SK-N-SH treated with all-trans-retinoic acid at 6 μM for 48 hours (cell line): Measurements from ENCODE around the gene RBMX.

ENCODE experiments used
- ATAC-seq: fragments of 200-7000 bp; cut with Tn5 transposase; 3 replicates; pipeline ENCODE4 v1.9.1; 2020; ENCODE audit warnings: mild to moderate bottlenecking, moderate library complexity
- ARNTL ChIP-seq: fragments of 450-650 bp; formaldehyde crosslinking; IDR thresholded peaks from 2 replicates; pipeline ENCODE4 v1.5.0; 2020; ENCODE audit warnings: low read depth, mild to moderate bottlenecking, moderate library complexity, borderline replicate concordance
- CREB5 ChIP-seq: fragments of 250-450 bp; sonication (Bioruptor Pico); IDR thresholded peaks from 2 replicates; pipeline ENCODE4 v1.5.1; 2020; ENCODE audit warnings: low read depth, mild to moderate bottlenecking, moderate library complexity
- CSDC2 ChIP-seq: fragments of 250-450 bp; sonication (Bioruptor Pico); IDR thresholded peaks from 2 replicates; pipeline ENCODE4 v1.5.0; 2020; ENCODE audit warnings: mild to moderate bottlenecking, moderate library complexity
- CSRNP3 ChIP-seq: fragments of 250-450 bp; sonication (Bioruptor Pico); IDR thresholded peaks from 2 replicates; pipeline ENCODE4 v1.5.1; 2021; ENCODE audit warnings: mild to moderate bottlenecking, moderate library complexity
- GLIS3 ChIP-seq: fragments of 250-450 bp; sonication (Bioruptor Pico); IDR thresholded peaks from 2 replicates; pipeline ENCODE4 v1.5.0; 2020; ENCODE audit warnings: mild to moderate bottlenecking, moderate library complexity
- ISL1 ChIP-seq: fragments of 250-450 bp; sonication (Bioruptor Pico); IDR thresholded peaks from 2 replicates; pipeline ENCODE4 v2.1.2; 2022; ENCODE audit warnings: mild to moderate bottlenecking, moderate library complexity
- OSR1 ChIP-seq: fragments of 250-450 bp; sonication (Bioruptor Pico); IDR thresholded peaks from 2 replicates; pipeline ENCODE4 v1.8.0; 2022; ENCODE audit warnings: moderate library complexity, mild to moderate bottlenecking, inconsistent platforms
- PATZ1 ChIP-seq: fragments of 250-450 bp; sonication (Bioruptor Pico); IDR thresholded peaks from 2 replicates; pipeline ENCODE4 v1.8.0; 2020; ENCODE audit warnings: mild to moderate bottlenecking, moderate library complexity, borderline replicate concordance
- POU6F1 ChIP-seq: fragments of 250-450 bp; sonication (Bioruptor Pico); IDR thresholded peaks from 2 replicates; pipeline ENCODE4 v1.8.0; 2021; ENCODE audit warnings: low read depth, mild to moderate bottlenecking, moderate library complexity, borderline replicate concordance
- PPARA ChIP-seq: fragments of 250-450 bp; sonication (Bioruptor Pico); IDR thresholded peaks from 2 replicates; pipeline ENCODE4 v1.5.0; 2020; ENCODE audit warnings: mild to moderate bottlenecking, borderline replicate concordance
- RARB ChIP-seq: fragments of 250-450 bp; sonication (Bioruptor Pico); IDR thresholded peaks from 2 replicates; pipeline ENCODE4 v1.8.0; 2021; ENCODE audit warnings: mild to moderate bottlenecking, moderate library complexity
- SNAI2 ChIP-seq: fragments of 250-450 bp; sonication (Bioruptor Pico); IDR thresholded peaks from 2 replicates; pipeline ENCODE4 v1.5.0; 2020; ENCODE audit warnings: mild to moderate bottlenecking, moderate library complexity
- TCF4 ChIP-seq: fragments of 250-450 bp; sonication (Bioruptor Pico); IDR thresholded peaks from 2 replicates; pipeline ENCODE4 v1.8.0; 2021; ENCODE audit warnings: mild to moderate bottlenecking, moderate library complexity, borderline replicate concordance
- TOX ChIP-seq: fragments of 250-450 bp; sonication (Bioruptor Pico); IDR thresholded peaks from 2 replicates; pipeline ENCODE4 v1.8.0; 2021; ENCODE audit warnings: mild to moderate bottlenecking, moderate library complexity, borderline replicate concordance
- TSHZ2 ChIP-seq: fragments of 250-450 bp; sonication (Bioruptor Pico); IDR thresholded peaks from 2 replicates; pipeline ENCODE4 v1.5.0; 2020; ENCODE audit warnings: mild to moderate bottlenecking, moderate library complexity
- ZC3H10 ChIP-seq: fragments of 250-450 bp; sonication (Bioruptor Pico); IDR thresholded peaks from 2 replicates; pipeline ENCODE4 v1.5.1; 2021; ENCODE audit warnings: mild to moderate bottlenecking, moderate library complexity
- ZFP3 ChIP-seq: fragments of 250-450 bp; sonication (Bioruptor Pico); IDR thresholded peaks from 2 replicates; pipeline ENCODE4 v1.5.0; 2020; ENCODE audit warnings: mild to moderate bottlenecking, moderate library complexity
- ZFP30 ChIP-seq: fragments of 450-650 bp; formaldehyde crosslinking; IDR thresholded peaks from 2 replicates; pipeline ENCODE4 v1.5.0; 2022; ENCODE audit warnings: mild to moderate bottlenecking, moderate library complexity
- ZNF565 ChIP-seq: fragments of 450-650 bp; formaldehyde crosslinking; conservative IDR thresholded peaks from 2 replicates; pipeline ENCODE4 v1.5.0; 2020; ENCODE audit warnings: low read depth, mild to moderate bottlenecking, moderate library complexity
- ZNF70 ChIP-seq: fragments of 450-650 bp; formaldehyde crosslinking; IDR thresholded peaks from 2 replicates; pipeline ENCODE4 v1.5.0; 2020; ENCODE audit warnings: mild to moderate bottlenecking, moderate library complexity

RBMX gene

GRCh38 chrX:136862546-136862945 is 18.0 kb downstream of the RBMX start (continued):
- TF ChIP-seq TSHZ2 (CRISPR knock-in tag) (no peak), SNAI2 (CRISPR knock-in tag) (no peak)
- TF ChIP-seq, all 23 proteins: peak for 0

- ATAC-seq, result no peak
- no peak for TF ChIP-seq RARB (CRISPR knock-in tag)
- TF ChIP-seq ZNF565, result no peak
- no peak for TF ChIP-seq CSDC2 (CRISPR knock-in tag)
- no peak for TF ChIP-seq CSRNP3 (CRISPR knock-in tag)
- no peak for TF ChIP-seq ZFP3 (CRISPR knock-in tag)
- TF ChIP-seq POU6F1 (CRISPR knock-in tag), result no peak
- no peak for TF ChIP-seq TCF4
- TF ChIP-seq CREB5 (CRISPR knock-in tag), result no peak
- TF ChIP-seq GLIS3, result no peak
- no peak for TF ChIP-seq TSHZ2 (CRISPR knock-in tag)
- TF ChIP-seq ARNTL, result no peak
- TF ChIP-seq PATZ1 (CRISPR knock-in tag), result no peak
- TF ChIP-seq ISL1, result no peak
- TF ChIP-seq ZFP30 (CRISPR knock-in tag), result no peak
- TF ChIP-seq OSR1, result no peak
- no peak for TF ChIP-seq TOX (CRISPR knock-in tag)
- no peak for TF ChIP-seq SNAI2 (CRISPR knock-in tag)
Measured at GRCh38 chrX:136861877-136862276, 18.6 kb downstream of the RBMX start.

GRCh38 chrX:136858007-136858756 is 22.3 kb downstream of the RBMX start:
- no peak for ATAC-seq
- TF ChIP-seq POU6F1 (CRISPR knock-in tag) (no peak), ZNF70 (no peak), GLIS3 (no peak), ZC3H10 (CRISPR knock-in tag) (no peak), TSHZ2 (CRISPR knock-in tag) (no peak), ZFP30 (CRISPR knock-in tag) (no peak), PPARA (no peak), ARNTL (no peak), ZNF565 (no peak), TCF4 (no peak)
